NB4 (cell line): ENCODE data around the gene PCDH8.

Experiments used
- MYC ChIP-seq: IDR thresholded peaks from 2 replicates; pipeline ENCODE4 v1.6.1; 2011; ENCODE audit warnings: low read depth, low read length
- POLR2A ChIP-seq: IDR thresholded peaks from 2 replicates; pipeline ENCODE4 v1.6.1; 2011; ENCODE audit warnings: mild to moderate bottlenecking; ENCODE audit not compliant: insufficient read length; ENCODE audit errors: extremely low read depth
- TF ChIP-seq, protein P1 (sequence below): IDR thresholded peaks from one replicate; pipeline ENCODE4 v1.5.1; 2012; ENCODE audit warnings: low read depth, low read length
- TF ChIP-seq, protein P2 (sequence below): IDR thresholded peaks from 2 replicates; pipeline ENCODE4 v1.6.1; 2011; ENCODE audit warnings: low read depth, low read length

DNA sequence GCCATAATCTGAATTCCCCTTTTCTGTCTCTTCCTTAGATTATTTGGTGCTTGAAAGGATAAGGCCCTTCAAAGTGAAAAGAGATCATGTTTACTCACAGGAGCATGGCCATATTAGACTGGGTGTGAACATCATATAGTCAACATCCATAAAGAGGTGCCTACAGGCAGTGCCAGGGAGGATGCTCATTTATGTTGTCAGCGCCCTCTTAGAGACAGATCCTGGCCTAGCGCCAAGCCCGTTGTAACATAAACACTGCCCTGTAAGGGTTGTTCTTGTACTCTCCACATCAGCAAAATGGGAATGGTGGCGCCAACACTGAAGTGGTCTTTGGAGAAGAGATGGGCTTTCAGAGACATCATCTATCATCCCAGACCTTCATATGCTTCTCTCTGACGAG, 16.1 kb downstream of the PCDH8 start:
- TF ChIP-seq, protein P1, sequence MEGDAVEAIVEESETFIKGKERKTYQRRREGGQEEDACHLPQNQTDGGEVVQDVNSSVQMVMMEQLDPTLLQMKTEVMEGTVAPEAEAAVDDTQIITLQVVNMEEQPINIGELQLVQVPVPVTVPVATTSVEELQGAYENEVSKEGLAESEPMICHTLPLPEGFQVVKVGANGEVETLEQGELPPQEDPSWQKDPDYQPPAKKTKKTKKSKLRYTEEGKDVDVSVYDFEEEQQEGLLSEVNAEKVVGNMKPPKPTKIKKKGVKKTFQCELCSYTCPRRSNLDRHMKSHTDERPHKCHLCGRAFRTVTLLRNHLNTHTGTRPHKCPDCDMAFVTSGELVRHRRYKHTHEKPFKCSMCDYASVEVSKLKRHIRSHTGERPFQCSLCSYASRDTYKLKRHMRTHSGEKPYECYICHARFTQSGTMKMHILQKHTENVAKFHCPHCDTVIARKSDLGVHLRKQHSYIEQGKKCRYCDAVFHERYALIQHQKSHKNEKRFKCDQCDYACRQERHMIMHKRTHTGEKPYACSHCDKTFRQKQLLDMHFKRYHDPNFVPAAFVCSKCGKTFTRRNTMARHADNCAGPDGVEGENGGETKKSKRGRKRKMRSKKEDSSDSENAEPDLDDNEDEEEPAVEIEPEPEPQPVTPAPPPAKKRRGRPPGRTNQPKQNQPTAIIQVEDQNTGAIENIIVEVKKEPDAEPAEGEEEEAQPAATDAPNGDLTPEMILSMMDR: no peak
- TF ChIP-seq POLR2A: no peak
- TF ChIP-seq, protein P2, sequence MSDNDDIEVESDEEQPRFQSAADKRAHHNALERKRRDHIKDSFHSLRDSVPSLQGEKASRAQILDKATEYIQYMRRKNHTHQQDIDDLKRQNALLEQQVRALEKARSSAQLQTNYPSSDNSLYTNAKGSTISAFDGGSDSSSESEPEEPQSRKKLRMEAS: no peak
- no peak for TF ChIP-seq MYC
